NCI-H82 (cell line): ENCODE results near the gene DYNLRB2.

Source experiments
- DNase-seq: peaks from one replicate; lab custom pipeline; 2025; lab: John Stamatoyannopoulos, UW

DYNLRB2 gene

DNA sequence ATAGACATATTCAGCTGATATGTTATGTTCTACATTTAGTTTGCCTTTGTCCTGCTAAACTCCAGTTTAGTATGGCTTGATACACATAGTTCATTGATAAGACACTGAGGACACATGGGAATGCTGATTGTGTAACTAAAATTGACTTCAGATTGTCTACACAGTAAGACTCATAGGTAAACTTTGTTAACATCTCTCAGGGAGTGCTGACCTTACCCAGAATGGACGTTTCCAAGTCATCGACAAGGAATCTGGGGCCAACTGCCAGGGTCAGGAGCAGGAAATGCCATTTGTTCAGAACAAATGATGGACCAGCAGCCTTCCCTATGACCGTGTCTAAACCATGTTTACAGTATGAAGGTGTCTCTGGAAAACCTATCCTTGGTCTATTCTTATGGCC, 58.7 kb downstream of the DYNLRB2 start:
- no peak for DNase-seq
